ENCODE data around the gene PXDN. TPM values are rescaled to one million over a fixed set of nuclear protein-coding genes. Genes with fewer than 3 reads are reported as not detected.
"Not testable (repeated sequence)": the region's sequence is repeated elsewhere in the genome, so short reads cannot be mapped to it uniquely, and the experiment has no call there.

PXDN gene
- total RNA-seq, 4 donors from 2014 or later, result 26.6 to 254 (median 59.8) TPM

DNA sequence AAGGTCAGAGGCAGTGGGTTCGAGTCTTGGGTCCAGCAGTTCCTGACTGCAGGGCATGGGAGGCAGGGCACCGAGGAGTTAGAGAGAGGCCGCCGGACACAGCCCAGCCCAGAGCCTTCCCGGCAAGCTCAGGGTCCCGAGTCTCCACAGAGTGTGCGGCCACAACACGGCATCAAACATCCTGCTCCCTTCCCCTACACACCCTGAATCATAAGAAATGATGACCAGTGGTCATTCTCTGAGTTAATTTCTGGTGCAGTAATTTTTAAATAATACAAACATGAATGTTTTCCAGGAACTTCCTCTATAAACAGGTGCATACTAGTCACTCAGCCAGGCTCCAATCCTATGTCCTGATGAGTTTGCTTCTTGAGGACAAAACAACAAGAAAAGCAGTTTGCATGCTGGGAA, 118.0 kb downstream of the PXDN start:
- no peaks in the 10 kb centered on the region for H3K27me3 ChIP-seq
- no peak overlapping the region for H3K4me3 ChIP-seq
- H3K4me1 ChIP-seq, result no peaks in the 10 kb centered on the region
- intact Hi-C loops (cut with DNase I; ENCODE audit: low total_unique reads), result no loop called here
- DNase-seq, result no peak
- no peaks in the 10 kb centered on the region for H3K9me3 ChIP-seq
- no peak for TF ChIP-seq POLR2A (IDR thresholded peaks at IDR 0.05)
- TF ChIP-seq, protein P1, sequence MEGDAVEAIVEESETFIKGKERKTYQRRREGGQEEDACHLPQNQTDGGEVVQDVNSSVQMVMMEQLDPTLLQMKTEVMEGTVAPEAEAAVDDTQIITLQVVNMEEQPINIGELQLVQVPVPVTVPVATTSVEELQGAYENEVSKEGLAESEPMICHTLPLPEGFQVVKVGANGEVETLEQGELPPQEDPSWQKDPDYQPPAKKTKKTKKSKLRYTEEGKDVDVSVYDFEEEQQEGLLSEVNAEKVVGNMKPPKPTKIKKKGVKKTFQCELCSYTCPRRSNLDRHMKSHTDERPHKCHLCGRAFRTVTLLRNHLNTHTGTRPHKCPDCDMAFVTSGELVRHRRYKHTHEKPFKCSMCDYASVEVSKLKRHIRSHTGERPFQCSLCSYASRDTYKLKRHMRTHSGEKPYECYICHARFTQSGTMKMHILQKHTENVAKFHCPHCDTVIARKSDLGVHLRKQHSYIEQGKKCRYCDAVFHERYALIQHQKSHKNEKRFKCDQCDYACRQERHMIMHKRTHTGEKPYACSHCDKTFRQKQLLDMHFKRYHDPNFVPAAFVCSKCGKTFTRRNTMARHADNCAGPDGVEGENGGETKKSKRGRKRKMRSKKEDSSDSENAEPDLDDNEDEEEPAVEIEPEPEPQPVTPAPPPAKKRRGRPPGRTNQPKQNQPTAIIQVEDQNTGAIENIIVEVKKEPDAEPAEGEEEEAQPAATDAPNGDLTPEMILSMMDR (IDR thresholded peaks at IDR 0.05), result no peak
- no peaks in the 10 kb centered on the region for H3K36me3 ChIP-seq
- peak overlapping the region in 1 of 2 donors; percentile 80 for H3K27ac ChIP-seq

DNA sequence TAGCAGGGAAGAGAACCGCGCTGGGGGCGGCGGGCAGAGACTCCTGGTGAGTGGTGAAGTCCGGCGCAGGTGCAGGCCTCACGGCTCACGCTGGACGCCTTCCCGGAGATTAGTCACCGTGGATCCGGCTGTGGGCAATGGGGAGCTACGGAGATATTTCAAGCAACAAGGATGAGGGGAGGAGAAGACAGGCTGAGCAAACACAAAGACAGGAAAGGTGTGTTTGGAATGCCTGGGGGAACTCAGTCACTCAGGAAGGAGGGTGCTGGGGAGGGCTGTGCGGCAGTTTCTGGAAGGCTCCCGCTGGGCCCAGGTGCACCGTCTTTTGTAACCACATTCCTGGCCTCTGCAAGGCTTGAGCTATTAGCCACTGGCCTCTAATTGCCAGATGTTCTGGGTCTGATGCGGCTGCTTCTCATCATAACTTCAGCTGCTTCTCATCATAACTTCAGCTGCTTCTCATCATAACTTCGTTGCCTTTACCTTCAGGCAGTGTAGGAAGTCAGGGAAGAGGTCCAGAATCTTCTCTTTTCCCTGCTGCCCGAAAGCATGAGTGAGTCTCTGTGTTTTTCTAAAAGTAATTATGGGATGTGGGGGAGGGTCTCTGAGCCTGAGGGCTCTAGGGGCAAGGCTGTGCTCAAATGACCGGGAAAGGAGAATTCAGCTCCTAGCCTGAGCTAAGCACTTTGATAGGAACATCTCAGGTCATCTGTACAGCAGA, 118.9 kb downstream of the PXDN start:
- Histone ChIP-seq H3K27me3 (no peaks in the 10 kb centered on the region), H3K27ac (peak overlapping the region; percentile 56 to 80), H3K4me1 (no peaks in the 10 kb centered on the region), H3K9me3 (no peaks in the 10 kb centered on the region), H3K4me3 (no peak overlapping the region), H3K36me3 (no peaks in the 10 kb centered on the region)
- intact Hi-C loops (cut with DNase I; ENCODE audit: low total_unique reads), result no loop called here
- DNase-seq, result peak; percentile 65 to 69
- TF ChIP-seq POLR2A (IDR thresholded peaks at IDR 0.05), result no peak
- TF ChIP-seq, protein P1 (IDR thresholded peaks at IDR 0.05), result no peak

DNA sequence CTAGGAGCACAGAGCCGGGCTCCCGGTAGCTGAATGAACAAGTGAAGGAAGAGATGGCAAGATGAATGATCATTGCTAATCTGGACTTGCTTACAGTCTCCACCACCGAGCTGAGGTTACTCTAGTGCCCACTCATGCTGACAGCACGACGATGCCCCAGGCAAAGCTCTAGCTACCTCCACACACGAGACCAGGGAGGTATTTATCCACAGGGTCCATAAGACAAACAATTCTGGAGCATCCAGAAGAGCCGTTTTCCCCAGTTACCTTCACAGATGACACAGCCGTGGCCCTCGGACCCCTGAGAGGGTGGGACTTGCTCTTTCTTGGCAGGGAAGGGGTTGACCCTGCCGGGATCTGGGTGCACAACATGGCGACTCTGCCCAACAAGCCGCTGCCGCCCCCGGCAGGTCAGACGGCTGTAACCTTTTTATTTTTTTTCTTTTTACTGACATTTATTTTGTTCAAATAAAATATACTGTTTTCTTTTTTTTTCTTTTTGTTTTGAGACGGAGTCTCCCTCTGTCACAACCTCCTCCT, 120.3 kb downstream of the PXDN start:
- no peaks in the 10 kb centered on the region for H3K9me3 ChIP-seq
- H3K4me3 ChIP-seq, result no peak overlapping the region
- H3K27me3 ChIP-seq, result no peaks in the 10 kb centered on the region
- H3K27ac ChIP-seq, result no peak overlapping the region
- intact Hi-C loops (cut with DNase I; ENCODE audit: low total_unique reads), result no loop called here
- DNase-seq, result no peak
- no peaks in the 10 kb centered on the region for H3K36me3 ChIP-seq
- no peaks in the 10 kb centered on the region for H3K4me1 ChIP-seq
- TF ChIP-seq POLR2A (IDR thresholded peaks at IDR 0.05), result no peak
- TF ChIP-seq, protein P1 (IDR thresholded peaks at IDR 0.05), result no peak

DNA sequence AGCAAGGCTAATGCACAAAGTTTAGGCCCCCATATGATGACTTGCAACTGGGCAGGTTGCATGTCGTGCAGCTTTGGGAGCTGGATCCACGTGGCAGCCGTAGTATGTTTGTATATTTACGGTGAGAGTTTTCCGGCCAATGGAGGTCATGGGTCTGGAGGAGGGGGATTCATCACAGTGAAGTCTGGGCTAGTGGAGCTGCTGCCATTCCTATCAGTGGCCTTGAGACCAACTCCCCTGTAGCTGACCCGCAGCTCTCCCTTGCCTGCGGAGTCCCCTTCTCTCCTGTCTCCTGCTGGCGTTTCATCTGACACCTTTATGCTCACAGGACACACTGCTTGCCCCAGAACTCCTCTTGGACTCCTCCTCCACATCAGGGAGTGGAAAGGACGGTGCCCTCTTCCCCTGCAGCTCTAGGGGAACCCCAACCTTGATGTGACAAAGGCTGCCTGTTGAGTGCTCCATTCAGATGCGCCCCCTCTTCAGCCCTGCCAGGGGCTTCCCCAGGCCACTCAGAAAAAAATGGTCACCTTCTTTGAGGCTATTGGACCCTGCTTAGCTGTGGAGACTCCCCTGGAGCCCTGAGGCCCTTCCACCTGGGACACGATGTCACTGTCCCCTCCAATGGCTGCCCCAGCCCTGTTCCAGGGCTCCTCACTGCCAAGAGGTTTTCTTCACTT, 121.7 kb downstream of the PXDN start:
- Histone ChIP-seq H3K4me1 (no peaks in the 10 kb centered on the region), H3K27ac (no peak overlapping the region), H3K27me3 (no peaks in the 10 kb centered on the region), H3K4me3 (no peak overlapping the region), H3K9me3 (no peaks in the 10 kb centered on the region), H3K36me3 (no peaks in the 10 kb centered on the region)
- DNase-seq, result no peak
- intact Hi-C loops (cut with DNase I; ENCODE audit: low total_unique reads), result no loop called here
- TF ChIP-seq, protein P1 (IDR thresholded peaks at IDR 0.05), result no peak
- TF ChIP-seq POLR2A (IDR thresholded peaks at IDR 0.05), result no peak

DNA sequence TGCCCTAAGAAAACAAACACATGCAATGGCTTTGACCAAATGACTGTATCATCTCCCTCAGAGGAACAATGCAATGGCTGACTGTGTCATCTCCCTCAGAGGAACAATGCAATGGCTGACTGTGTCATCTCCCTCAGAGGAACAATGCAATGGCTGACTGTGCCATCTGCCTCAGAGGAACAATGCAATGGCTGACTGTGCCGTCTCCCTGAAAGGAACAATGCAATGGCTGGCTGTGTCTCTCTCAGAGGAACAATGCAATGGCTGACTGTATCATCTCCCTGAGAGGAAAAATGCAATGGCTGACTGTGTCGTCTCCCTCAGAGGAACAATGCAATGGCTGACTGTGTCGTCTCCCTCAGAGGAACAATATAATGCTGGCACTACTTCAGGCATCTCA, 122.3 kb downstream of the PXDN start:
- H3K27ac ChIP-seq; intact Hi-C loops (cut with DNase I; ENCODE audit: low total_unique reads); DNase-seq; H3K9me3 ChIP-seq; H3K4me1 ChIP-seq; H3K4me3 ChIP-seq; H3K27me3 ChIP-seq; H3K36me3 ChIP-seq: not testable (repeated sequence)
